Endothelial cell of umbilical vein (primary cell): ENCODE results near the gene ABTB1. TPM values are rescaled to one million over a fixed set of nuclear protein-coding genes. Genes with fewer than 3 reads are reported as not detected.

Experiments
- BruUV-seq: library from RNA; stranded (reverse); fragments of 400-500 nt; replicated peaks from 2 replicates; lab custom pipeline; 2021; lab: Mats Ljungman, UMichigan
- CTCF ChIA-PET: fragments of 300-600, 350-600 bp; sonication (Branson Sonifier 250); formaldehyde crosslinking; loops from one replicate; lab custom pipeline; 2021; ENCODE audit warnings: antibody characterized with exemption, inconsistent platforms; lab: Charles Lee
- POLR2A ChIA-PET: fragments of 300-600, 350-600 bp; sonication (Branson Sonifier 250); formaldehyde crosslinking; loops from one replicate; lab custom pipeline; 2021; ENCODE audit warnings: antibody characterized with exemption, inconsistent platforms; lab: Charles Lee
- DNase-seq: peaks from one replicate; pipeline ENCODE4 v3.0.0-alpha.2; 2011; ENCODE audit warnings: low read depth, low spot score
- FAIRE-seq: peaks from 2 replicates; lab custom pipeline; 2011; peaks lifted over from hg19 to GRCh38; lab: Jason Lieb, UNC
- H2AFZ ChIP-seq: 2 replicates; pipeline ENCODE4 v1.6.0; 2012; ENCODE audit warnings: low read depth, low read length, control low read depth, inconsistent platforms
- H3K27ac ChIP-seq: 2 replicates; pipeline ENCODE4 v1.5.1; 2011; ENCODE audit warnings: low read depth, mild to moderate bottlenecking, control low read depth, low read length, moderate library complexity; ENCODE audit not compliant: insufficient read depth
- H3K27me3 ChIP-seq, 2 experiments: 2 replicates each; pipeline versions ENCODE4 v1.6.0 to v1.6.1; 2011; ENCODE audit warnings: low read length in 2 of 2, mixed read lengths in 1 of 2; ENCODE audit not compliant: control insufficient read depth in 2 of 2, insufficient read depth in 2 of 2
- H3K36me3 ChIP-seq, 2 experiments: 2 replicates in 1 of 2; 3 replicates in 1 of 2; pipeline ENCODE4 v1.5.1; 2011; ENCODE audit warnings: low read length in 2 of 2, mild to moderate bottlenecking in 1 of 2, moderate library complexity in 1 of 2; ENCODE audit not compliant: control insufficient read depth in 2 of 2, insufficient read depth in 2 of 2; ENCODE audit errors: extremely low read depth in 1 of 2
- H3K4me1 ChIP-seq: 3 replicates; pipeline ENCODE4 v1.5.1; 2011; ENCODE audit warnings: mild to moderate bottlenecking, low read length; ENCODE audit not compliant: control insufficient read depth, insufficient read depth; ENCODE audit errors: extremely low read depth
- H3K4me2 ChIP-seq: 2 replicates; pipeline ENCODE4 v1.6.1; 2011; ENCODE audit warnings: low read length, control low read depth, mixed read lengths; ENCODE audit not compliant: insufficient read depth
- H3K4me3 ChIP-seq, 3 experiments: fragments of 200-600 bp in 1 of 3; sonication (generic), shearing (Covaris generic) in 1 of 3; replicated peaks in 1 of 3; 2 replicates each; pipeline ENCODE4 v1.5.1; 2011 to 2016; ENCODE audit warnings: control low read depth in 3 of 3, low read length in 3 of 3, mild to moderate bottlenecking in 2 of 3, inconsistent platforms in 1 of 3, low read depth in 1 of 3, moderate library complexity in 1 of 3; ENCODE audit not compliant: insufficient read depth in 1 of 3
- H3K79me2 ChIP-seq: 2 replicates; pipeline ENCODE4 v1.6.0; 2012; ENCODE audit warnings: low read length, inconsistent platforms; ENCODE audit not compliant: control insufficient read depth, insufficient read depth
- H3K9ac ChIP-seq: replicated peaks from 2 replicates; pipeline ENCODE3; 2011; ENCODE audit warnings: low read length, control low read depth; ENCODE audit not compliant: insufficient read depth; ENCODE audit errors: extremely low read depth
- H3K9me1 ChIP-seq: replicated peaks from 3 replicates; pipeline ENCODE4 v1.6.0; 2011; ENCODE audit warnings: mild to moderate bottlenecking, low read length; ENCODE audit not compliant: control insufficient read depth, insufficient read depth; ENCODE audit errors: extremely low read depth
- H3K9me3 ChIP-seq: replicated peaks from 2 replicates; pipeline ENCODE4 v1.5.1; 2012; ENCODE audit warnings: low read length, inconsistent platforms; ENCODE audit not compliant: control insufficient read depth, insufficient read depth
- H4K20me1 ChIP-seq: replicated peaks from 2 replicates; pipeline ENCODE3; 2011; ENCODE audit warnings: mild to moderate bottlenecking, low read length; ENCODE audit not compliant: control insufficient read depth, insufficient read depth; ENCODE audit errors: extremely low read depth
- CTCF ChIP-seq, 2 donors: IDR thresholded peaks; 1 replicate in 1 of 2; 2 replicates in 1 of 2; pipeline ENCODE4 v1.5.1; 2011; ENCODE audit warnings: low read length in 2 of 2, mild to moderate bottlenecking in 2 of 2, moderate library complexity in 2 of 2, control low read depth in 1 of 2, inconsistent platforms in 1 of 2, low read depth in 1 of 2; ENCODE audit not compliant: insufficient read depth in 1 of 2; ENCODE audit errors: extremely low read depth in 1 of 2
- EZH2 ChIP-seq: IDR thresholded peaks from 2 replicates; pipeline ENCODE4 v1.6.1; 2012; ENCODE audit warnings: borderline replicate concordance, low read depth, mild to moderate bottlenecking, moderate library complexity, low read length, inconsistent platforms; ENCODE audit not compliant: severe bottlenecking
- FOS ChIP-seq: IDR thresholded peaks from 2 replicates; pipeline ENCODE4 v1.6.1; 2011; ENCODE audit warnings: mild to moderate bottlenecking, low read length, moderate library complexity, borderline replicate concordance; ENCODE audit not compliant: insufficient read depth
- GATA2 ChIP-seq: IDR thresholded peaks from 2 replicates; pipeline ENCODE4 v1.7.0; 2011; ENCODE audit warnings: low read depth, mild to moderate bottlenecking, moderate library complexity, mixed read lengths, low read length; ENCODE audit not compliant: insufficient read length, insufficient read depth
- JUN ChIP-seq: IDR thresholded peaks from 2 replicates; pipeline ENCODE4 v1.6.1; 2011; ENCODE audit warnings: borderline replicate concordance, low read depth; ENCODE audit not compliant: insufficient read length, insufficient read depth
- MAX ChIP-seq: IDR thresholded peaks from 2 replicates; pipeline ENCODE4 v1.6.1; 2011; ENCODE audit not compliant: insufficient read depth, insufficient read length
- MYC ChIP-seq: IDR thresholded peaks from one replicate; pipeline ENCODE4 v1.6.1; 2011; ENCODE audit warnings: mild to moderate bottlenecking, low read depth, low read length
- POLR2A ChIP-seq: IDR thresholded peaks from 2 replicates; pipeline ENCODE4 v1.6.1; 2012; ENCODE audit warnings: low read depth, mild to moderate bottlenecking, control low read depth, low read length
- POLR2AphosphoS5 ChIP-seq: IDR thresholded peaks from 2 replicates; pipeline ENCODE4 v1.6.1; 2012; ENCODE audit warnings: low read depth, mild to moderate bottlenecking, control low read depth, low read length, moderate library complexity; ENCODE audit not compliant: insufficient read depth
- dilution Hi-C: fragments of 300-500 bp; cut with MboI; formaldehyde crosslinking; loops from one replicate; pipeline ENCODE4 v1.15.0; 2019; ENCODE audit warnings: low sequenced_read_pairs; ENCODE audit not compliant: extremely low pct_ligation_motif_present
- intact Hi-C: fragments of 100-400 bp; cut with micrococcal nuclease; formaldehyde crosslinking; loops from one replicate; pipeline ENCODE4 v1.10.0; 2022
- polyA plus RNA-seq, 4 experiments: library from polyadenylated mRNA; depleted of rRNA in 3 of 4; stranded (reverse) in 3 of 4; unstranded in 1 of 4; fragments of >200 nt; gene quantifications; 2 replicates each; pipeline versions ENCODE4 v1.2.1 to v1.2.3, GENCODE V29; 2011 to 2012; ENCODE audit warnings: missing spikeins in 1 of 4
- total RNA-seq: library from RNA; stranded (reverse); gene quantifications from 2 replicates; pipeline ENCODE4 v1.2.3, GENCODE V29; 2021

The ABTB1 gene
- total and polyA plus RNA-seq, 2 donors (not counting 3 experiments of a cell fraction or from before 2014, with no cell fraction given) = 15.2 to 25.1 TPM

GRCh38 chr3:127680146-127680661 lies 7.5 kb downstream of the ABTB1 start:
- H4K20me1 ChIP-seq = no peaks in the 10 kb centered on the region
- H3K36me3 ChIP-seq = no peaks in the 10 kb centered on the region
- dilution Hi-C loops = no loop called here
- no peak overlapping the region for H3K4me2 ChIP-seq
- H3K79me2 ChIP-seq = no peaks in the 10 kb centered on the region
- no peaks in the 10 kb centered on the region for H3K9me1 ChIP-seq
- H3K9me3 ChIP-seq = no peaks in the 10 kb centered on the region
- no peak for DNase-seq
- H3K4me1 ChIP-seq = no peaks in the 10 kb centered on the region
- BruUV-seq = no TSS peak
- FAIRE-seq = no peak
- intact Hi-C loops = no loop called here
- H3K27me3 ChIP-seq = no peaks in the 10 kb centered on the region
- ChIA-PET POLR2A (no interaction called here), CTCF (interaction anchor here (1.4 to 2.2 kb wide), 4 partner anchors 14 to 105 kb away, joined by 4 to 11 read pairs (median 8); no protein-coding TSS in a partner anchor)
- no peak overlapping the region for H3K4me3 ChIP-seq
- no peak for TF ChIP-seq POLR2AphosphoS5
- no peak for TF ChIP-seq JUN
- TF ChIP-seq MYC = no peak
- TF ChIP-seq MAX = no peak
- TF ChIP-seq POLR2A = no peak
- TF ChIP-seq GATA2 = no peak
- TF ChIP-seq CTCF (IDR thresholded peaks at IDR 0.05; ENCODE audit: extremely low read depth in 1 of 2, insufficient read depth in 1 of 2, low read depth in 1 of 2, low read length in 2 of 2) = no peak
- no peak for TF ChIP-seq EZH2
- no peak for TF ChIP-seq FOS
- no peak overlapping the region for H2AFZ ChIP-seq
- H3K27ac ChIP-seq = no peak overlapping the region
- H3K9ac ChIP-seq = no peak overlapping the region
